ENCODE results near the gene SLC22A14.

GRCh38 chr3:38308456-38308855 lies 26.4 kb downstream of the SLC22A14 start:
- TF ChIP-seq CTCF (IDR thresholded peaks at IDR 0.05 in 8 of 11, conservative IDR thresholded peaks at IDR 0.05 in 3 of 11) (no peak), POLR2A (IDR thresholded peaks at IDR 0.05) (no peak), POLR2AphosphoS5 (IDR thresholded peaks at IDR 0.05) (no peak)

Measured in spleen (tissue), 7 donors.